ENCODE data around the gene VTA1.
A peak's percentile ranks its signal among the peaks of the same experiment; 100 is the strongest.
"Not testable (repeated sequence)": the region's sequence is repeated elsewhere in the genome, so short reads cannot be mapped to it uniquely, and the experiment has no call there.

VTA1 gene

DNA sequence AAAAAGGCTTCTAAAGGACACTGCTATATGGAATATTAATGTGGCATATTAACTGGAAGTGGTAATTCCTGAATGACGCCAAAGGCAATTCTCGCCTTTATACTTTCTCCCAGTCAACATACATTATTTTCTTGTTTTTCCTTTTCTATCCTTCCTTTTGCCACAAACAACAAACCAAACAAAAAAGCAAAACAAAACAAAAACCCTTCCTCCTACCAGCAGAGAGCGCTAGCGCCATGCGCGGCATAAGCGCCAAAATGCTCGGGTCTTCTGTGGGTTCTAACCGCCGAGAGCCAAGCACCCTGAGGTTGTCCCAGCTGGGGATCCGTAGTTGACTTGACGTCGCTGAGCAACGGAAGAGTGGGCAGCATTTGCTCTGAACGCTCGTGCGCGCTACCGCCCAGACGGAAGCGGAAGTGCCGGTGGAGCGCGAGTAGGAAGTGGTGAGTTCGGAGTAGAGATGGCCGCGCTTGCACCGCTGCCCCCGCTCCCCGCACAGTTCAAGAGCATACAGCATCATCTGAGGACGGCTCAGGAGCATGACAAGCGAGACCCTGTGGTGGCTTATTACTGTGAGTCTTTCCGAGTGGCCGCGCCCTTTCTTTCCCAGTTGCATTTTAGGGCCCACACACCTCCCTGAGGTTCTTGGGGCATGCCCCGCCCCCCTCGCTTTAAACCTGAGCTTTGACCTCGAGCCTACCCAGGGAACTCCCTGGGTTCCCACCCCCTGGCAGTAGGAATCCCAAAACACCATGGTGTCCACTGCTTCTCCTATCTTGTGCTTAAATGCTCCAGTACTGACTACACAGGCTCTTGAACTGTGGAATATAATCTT lies at the start of gene VTA1, which contains the start of gene NMBR:
Gene VTA1 (plus strand): TSS at position 436 of the 835 bp plus-strand sequence. CDS start 25 bp downstream, at position 461.
Gene NMBR (minus strand): TSS at position 295 of the 835 bp plus-strand sequence. CDS start 58,464 bp downstream, outside the sequence.
- peak; percentile 85 to 90 for DNase-seq (ENCODE audit: low read depth in 2 of 2)

DNA sequence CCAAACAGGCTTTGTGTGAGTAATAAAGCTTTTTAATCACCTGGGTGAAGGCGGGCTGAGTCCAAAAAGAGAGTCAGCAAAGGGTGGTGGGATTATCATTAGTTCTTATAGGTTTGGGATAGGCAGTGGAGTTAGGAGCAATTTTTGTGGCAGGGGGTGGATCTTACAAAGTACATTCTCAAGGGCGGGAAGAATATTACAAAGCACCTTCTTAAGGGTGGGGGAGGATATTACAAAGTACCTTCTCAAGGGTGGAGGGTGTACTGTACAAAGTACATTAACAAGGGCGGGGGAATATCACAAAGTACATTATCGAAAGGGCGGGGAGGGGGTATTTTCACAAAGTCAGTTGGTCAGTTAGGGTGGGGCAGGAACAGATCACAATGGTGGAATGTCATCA lies 42.2 kb upstream of the VTA1 start:
- not testable (repeated sequence) for DNase-seq (ENCODE audit: low read depth in 2 of 2)

GRCh38 chr6:142110820-142111219 lies 36.2 kb upstream of the VTA1 start:
- DNase-seq (ENCODE audit: low read depth in 2 of 2): not testable (repeated sequence)

DNA sequence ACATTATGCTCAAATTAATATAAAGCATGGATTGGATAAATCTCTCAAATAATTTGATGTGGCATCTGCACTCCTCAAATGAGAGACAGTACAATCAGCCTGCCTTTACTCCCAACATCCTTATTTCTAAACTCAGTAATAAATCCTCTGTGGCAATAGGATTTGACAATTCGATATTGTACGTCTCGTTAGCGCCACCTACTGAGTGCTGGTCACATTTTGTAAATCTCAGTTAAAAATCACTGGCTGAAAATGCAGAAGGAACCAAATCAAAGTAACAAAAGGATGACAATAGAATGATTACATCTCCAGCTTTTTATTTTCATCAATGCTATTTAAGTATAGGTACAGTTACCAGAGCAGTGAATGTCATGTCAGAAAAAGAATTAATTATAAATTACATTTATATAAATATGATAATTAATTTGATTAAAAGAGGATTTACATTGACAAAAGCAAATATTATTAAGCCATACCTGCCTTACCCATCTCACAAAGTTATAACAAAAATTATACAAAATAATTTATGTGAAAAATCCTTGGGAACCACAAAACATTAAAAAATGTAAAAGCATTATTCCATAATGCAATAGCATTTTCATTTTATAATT lies 34.5 kb upstream of the VTA1 start:
- peak; percentile 21 to 60 for DNase-seq (ENCODE audit: low read depth in 2 of 2)

DNA sequence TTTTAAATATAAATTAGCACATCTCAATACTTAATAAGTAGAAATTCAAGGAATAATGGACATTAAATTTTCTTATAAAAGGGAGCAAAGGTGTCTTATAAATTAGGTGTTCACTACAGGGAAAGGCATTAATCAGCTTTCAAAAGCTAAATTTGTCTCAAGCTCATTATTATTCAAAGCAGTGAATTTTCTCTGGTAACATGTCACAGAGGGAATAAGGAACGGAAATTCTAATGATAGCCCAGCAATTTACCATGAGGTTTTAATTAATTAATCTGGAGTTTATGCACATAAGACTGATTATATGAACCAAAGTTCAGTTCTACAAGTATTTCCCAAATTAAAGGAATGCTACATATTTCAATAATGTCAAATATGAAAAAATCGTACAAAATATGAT lies 29.7 kb upstream of the VTA1 start:
- no peak for DNase-seq (ENCODE audit: low read depth in 2 of 2)

- no peak for DNase-seq (ENCODE audit: low read depth in 2 of 2)
Observed at GRCh38 chr6:142118328-142118727, 28.7 kb upstream of the VTA1 start.

- DNase-seq (ENCODE audit: low read depth in 2 of 2): no peak
Observed at GRCh38 chr6:142118925-142119324, 28.1 kb upstream of the VTA1 start.

- no peak for DNase-seq (ENCODE audit: low read depth in 2 of 2)
Observed at GRCh38 chr6:142121342-142121741, 25.7 kb upstream of the VTA1 start.

GRCh38 chr6:142130814-142131213 lies 16.2 kb upstream of the VTA1 start:
- no peak for DNase-seq (ENCODE audit: low read depth in 2 of 2)

DNA sequence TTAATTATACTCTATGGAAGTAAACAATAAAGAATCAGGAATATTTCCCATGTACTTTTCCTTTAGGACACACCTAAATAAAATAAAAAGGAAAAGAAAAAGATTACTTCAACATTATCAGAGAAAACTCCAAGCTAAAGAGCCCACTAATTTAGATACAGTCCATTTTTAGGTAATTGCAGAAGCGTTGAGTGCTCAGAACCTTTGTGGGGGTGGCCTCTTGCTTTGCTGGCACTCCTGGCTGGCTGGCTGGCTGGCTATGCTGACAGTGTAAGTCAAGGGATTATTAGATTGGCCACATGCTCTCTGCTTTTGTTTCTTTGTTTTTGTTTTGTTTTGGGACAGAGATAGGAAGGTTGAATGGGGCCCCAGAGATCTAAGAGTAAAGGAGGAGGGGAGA lies 14.4 kb upstream of the VTA1 start, which contains the start of gene GJE1:
Gene GJE1 (plus strand): TSS at position 301 of the 400 bp plus-strand sequence. CDS start 234 bp downstream, outside the sequence.
- DNase-seq (ENCODE audit: low read depth in 2 of 2): no peak

DNA sequence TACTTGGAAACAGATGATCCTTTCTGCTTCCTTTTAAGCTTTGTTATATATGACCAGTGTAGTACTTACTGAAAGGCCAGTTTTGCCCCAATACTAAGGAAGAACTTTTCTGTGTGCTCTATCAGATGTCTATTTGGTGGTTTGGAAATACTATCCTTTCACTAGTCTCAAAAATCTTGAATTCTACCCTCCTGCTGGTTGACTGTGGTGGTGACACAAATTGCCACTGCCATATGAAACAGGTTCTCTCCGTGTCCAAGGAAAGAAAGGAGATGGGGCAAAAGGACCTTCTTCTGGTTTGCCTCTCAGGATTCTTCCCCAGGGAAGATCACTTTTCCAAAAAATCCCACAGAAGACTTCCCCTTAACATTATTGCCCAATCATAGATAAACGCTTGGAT lies 8.2 kb upstream of the VTA1 start:
- DNase-seq (ENCODE audit: low read depth in 2 of 2): no peak

- not testable (repeated sequence) for DNase-seq (ENCODE audit: low read depth in 2 of 2)
Observed at GRCh38 chr6:142141531-142141930, 5.5 kb upstream of the VTA1 start.

DNA sequence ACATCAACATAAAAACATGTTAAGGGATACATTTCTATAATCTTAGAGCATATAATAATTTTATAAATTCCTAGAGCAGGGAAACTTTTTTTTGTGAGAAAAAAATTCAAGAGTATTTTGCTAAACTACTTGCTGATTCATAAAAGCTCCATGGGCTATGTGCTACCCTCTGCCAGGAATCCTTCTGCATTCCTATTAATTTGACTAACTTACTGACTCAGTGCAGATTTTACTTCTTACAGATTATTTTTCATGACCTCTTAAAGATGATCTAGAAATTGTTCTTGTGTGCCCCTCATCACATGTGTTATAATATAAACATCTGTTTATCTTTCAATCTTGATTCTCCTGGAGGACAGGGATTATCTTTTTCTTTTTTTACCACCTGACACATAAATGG lies 5.7 kb downstream of the VTA1 start:
- DNase-seq (ENCODE audit: low read depth in 2 of 2): no peak

GRCh38 chr6:142153196-142153595 lies 6.1 kb downstream of the VTA1 start:
- DNase-seq (ENCODE audit: low read depth in 2 of 2): no peak

- DNase-seq (ENCODE audit: low read depth in 2 of 2): no peak
Observed at GRCh38 chr6:142154336-142154735, 7.3 kb downstream of the VTA1 start.

DNA sequence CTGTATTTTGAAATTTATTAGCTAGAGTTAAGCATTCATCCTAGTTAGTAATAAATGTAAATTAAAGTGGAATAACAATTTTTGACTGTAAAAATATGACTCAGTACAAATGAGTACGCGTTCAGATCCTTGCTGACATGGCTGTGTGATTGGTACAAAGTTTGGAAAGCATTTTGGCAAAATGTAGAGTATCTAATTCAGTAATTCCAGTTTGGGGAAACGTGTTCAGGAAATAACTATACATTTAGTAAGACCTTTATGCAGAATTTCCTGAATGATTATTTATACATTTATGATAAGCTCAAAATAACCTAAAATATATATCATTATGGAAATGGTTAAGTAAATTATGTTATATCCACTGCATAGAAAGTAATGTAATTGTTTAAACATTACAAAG lies 8.0 kb downstream of the VTA1 start:
- no peak for DNase-seq (ENCODE audit: low read depth in 2 of 2)

DNA sequence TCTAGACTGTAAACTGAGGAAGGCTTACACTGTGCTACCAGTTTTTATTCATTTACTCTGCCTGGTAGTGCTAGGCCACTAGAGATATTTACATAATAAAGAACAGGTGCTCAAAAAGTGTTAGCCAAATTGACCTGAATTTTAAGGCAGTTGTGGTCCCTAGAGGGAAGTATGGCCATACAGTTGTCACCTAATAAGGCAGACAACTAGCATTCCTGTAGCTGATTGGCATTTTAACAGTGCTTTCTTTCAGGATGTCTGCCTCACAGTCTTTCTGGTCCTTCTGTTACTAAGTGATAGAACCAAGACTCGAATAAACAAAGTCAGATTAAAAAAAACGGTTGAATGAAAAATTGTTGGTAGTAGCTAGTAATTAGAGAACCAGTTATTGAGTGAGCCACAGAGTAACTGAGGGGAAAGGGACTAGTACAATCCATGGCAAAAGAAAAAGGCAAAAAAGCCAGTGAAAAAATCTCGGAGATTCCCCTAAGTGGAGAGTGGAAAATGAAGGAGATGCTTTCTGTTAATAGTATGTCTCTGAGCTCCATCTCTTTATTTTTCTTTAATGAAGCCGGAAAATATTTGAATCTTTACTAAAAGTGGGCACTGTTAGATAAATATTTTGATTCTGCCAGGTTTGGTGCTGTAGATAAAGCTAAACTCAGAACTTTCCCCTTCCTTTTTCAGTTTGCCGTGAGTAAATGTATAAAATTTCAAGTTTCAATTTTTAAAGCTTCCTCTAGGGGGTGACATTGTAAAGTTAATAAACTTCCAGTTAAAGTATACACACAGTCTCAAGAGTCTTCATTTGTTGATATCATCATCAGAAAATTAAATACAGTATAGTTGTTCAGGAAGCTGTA lies 9.1 kb downstream of the VTA1 start:
- no peak for DNase-seq (ENCODE audit: low read depth in 2 of 2)

DNA sequence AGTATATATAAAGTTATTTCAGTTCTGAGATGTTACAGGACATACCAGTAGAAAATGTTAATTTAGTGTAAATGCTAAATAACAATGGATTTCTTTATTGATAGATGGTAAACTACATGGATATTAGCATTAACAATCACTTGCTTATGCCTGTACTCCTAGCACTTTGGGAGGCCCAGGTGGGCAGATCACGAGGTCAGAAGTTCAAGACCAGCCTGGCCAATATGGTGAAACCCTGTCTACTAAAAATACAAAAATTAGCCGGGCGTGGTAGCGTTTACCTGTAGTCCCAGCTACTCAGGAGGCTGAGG lies 9.7 kb downstream of the VTA1 start:
- not testable (repeated sequence) for DNase-seq (ENCODE audit: low read depth in 2 of 2)

DNA sequence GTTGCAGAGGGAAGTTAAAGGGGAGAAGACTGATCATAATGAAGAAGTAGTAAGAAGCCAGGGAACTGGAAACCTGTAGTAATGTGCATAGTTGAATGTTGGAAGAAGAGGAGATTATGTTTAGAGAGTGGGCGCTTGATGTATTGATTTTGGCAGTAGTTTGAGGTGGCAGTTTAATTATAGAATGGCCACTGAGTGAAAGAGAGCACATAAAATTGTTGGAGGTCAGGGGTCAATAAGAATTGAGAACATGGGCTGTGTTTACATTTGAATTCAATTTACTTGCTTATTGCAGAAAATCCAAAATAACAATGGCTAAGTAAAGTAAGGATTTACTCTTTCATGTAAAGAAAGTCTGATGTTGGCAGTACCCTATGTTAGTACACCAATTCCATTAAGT lies 15.7 kb downstream of the VTA1 start:
- DNase-seq (ENCODE audit: low read depth in 2 of 2): no peak

DNA sequence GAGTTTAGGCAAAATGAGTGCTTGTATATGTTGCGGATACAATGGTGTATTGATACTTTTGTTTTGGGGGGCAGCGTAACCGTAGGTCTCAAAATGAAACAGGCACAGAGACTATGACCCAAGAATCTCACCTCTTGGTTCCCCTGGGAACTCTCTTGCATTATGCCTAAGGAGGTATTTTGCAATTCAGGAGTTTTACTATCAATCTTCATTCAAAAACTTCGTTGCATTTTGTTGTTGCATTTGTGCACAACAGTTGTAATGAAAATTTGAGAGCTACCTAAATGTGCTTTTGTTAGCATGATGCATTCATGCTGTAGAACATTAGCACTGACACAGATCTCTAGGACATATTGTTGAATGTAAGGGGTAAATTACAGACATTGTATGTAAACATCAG lies 18.2 kb downstream of the VTA1 start:
- no peak for DNase-seq (ENCODE audit: low read depth in 2 of 2)

- DNase-seq (ENCODE audit: low read depth in 2 of 2): no peak
Observed at GRCh38 chr6:142167071-142167470, 20.0 kb downstream of the VTA1 start.

GRCh38 chr6:142167486-142167885 lies 20.4 kb downstream of the VTA1 start:
- no peak for DNase-seq (ENCODE audit: low read depth in 2 of 2)
